DMS153 (cell line): ENCODE results near the gene P2RX6.
"Not testable (repeated sequence)": the region's sequence is repeated elsewhere in the genome, so short reads cannot be mapped to it uniquely, and the experiment has no call there.

ENCODE experiments used
- DNase-seq: peaks from one replicate; lab custom pipeline; 2025; lab: John Stamatoyannopoulos, UW

P2RX6 gene

DNA sequence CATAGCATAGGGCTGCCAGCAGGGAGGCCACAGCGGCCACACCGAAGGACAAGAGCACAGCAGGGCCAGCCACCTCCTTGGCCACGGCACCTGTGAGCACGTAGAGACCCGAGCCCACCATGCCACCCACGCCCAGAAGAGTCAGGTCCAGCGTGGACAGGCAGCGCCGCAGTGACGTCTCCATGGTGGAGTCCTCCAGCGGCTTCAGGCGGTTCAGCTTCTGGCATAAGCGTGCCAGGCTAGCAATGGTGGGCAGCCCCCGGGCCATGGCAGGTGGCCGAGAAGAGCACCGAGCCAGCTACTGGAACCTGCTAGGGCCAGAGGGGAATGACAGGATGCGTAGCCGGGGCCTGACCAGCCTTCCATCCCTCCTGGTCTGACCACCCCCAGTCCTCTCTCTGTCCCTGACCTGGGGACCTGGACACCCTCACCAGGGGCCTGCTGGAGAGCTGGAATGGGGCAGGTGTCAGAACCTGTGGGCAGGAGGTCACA, 16.6 kb downstream of the P2RX6 start:
- DNase-seq = no peak

- no peak for DNase-seq
Observed at GRCh38 chr22:21032037-21032867, 17.3 kb downstream of the P2RX6 start, which contains the start of gene SLC7A4. Gene SLC7A4, minus strand, starts transcription at chr22:21032561. Its CDS starts 749 bp downstream, at chr22:21031812.

DNA sequence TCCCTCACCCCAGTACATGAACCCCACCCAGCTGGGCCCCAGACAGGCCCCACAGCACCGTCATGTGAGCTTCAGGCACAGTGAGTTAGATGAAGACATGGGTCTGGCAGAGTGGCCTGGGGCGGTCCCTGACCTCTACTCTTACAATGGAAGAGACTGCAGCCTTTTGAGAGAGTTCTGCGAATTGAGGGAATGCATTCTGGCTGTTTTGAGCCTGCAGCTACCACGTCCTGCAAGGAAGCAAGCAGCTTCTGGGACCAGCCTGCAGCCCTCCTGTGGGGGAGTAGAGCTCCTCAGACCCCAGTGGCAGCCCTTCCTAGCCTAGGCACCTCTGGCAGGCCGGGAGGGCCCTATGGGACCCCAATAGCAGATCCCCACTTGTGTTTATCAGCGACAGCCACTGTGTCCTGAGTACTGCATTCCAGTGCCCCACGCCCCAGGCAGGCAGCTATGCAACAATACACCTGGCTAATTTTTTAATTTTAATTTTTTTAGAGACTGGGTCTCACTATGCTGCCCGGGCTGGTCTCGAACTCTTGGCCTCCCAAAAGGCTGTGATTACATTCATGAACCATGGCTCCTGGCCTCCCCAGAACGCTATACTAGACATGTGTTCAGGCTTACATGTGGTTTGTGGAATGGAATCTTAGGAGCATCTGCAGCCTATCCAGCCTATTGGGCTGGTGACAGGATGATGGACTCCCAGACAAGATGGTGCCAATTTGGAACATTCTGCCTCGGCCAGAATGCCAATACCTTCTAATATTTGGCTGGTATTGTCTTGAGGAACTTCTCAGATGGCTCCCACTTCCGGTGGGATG, 18.1 kb downstream of the P2RX6 start:
- no peak for DNase-seq

- DNase-seq = no peak
Observed at GRCh38 chr22:21033895-21034294, 18.9 kb downstream of the P2RX6 start.

DNA sequence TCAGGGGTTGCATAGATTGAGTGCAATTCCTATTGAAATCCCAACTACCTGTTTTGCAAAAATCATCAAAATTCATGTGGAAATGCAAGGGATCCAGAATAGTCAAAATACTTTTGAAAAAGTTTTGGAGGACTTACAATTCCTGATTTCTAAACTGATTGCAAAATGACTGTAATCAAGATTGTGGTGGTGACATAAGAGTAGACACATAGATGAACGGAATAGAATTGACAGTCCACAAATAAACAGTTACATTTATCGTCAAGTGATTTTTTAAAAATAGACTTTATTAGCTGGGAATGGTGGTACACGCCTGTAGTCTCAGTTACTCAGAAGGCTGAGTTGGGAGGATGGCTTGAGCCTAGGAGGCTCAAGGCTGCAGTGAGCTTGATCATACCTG, 20.0 kb downstream of the P2RX6 start:
- no peak for DNase-seq

DNA sequence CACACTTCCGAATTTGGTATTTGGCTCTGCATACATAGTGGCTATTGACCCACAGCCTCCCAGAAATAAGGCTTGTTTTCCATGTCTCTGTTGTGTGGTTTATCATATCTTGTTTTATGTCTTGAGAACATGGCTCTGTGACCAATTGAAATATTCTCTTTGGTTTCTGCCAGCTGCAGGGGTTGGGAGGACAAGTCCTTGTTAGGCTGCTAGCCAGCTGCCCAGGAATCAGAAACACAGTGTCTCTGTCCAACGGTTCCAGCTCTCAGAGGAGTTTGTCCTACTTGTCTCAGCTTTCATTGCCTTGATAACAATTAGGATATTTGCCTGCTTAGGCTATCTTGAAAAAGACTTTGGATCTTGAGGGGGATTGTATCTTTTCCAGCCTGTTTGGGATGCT, 23.4 kb downstream of the P2RX6 start:
- DNase-seq = no peak

DNA sequence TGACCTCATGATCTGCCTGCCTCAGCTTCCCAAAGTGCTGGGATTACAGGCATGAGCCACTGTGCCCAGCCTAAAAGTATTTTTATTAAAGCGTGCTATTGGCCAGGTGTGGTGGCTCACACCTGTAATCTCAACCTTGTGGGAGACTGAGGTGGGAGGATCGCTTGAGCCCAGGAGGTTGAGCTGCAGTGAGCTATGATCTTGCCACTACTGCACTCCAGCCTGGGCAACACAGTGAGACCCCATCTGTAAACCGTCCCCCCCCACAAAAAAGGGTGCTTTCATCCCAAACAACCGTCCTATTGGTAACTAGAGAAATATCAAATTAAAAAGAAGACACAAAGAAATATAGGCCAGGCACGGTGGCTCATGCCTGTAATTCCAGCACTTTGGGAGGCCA, 24.2 kb downstream of the P2RX6 start:
- not testable (repeated sequence) for DNase-seq

- no peak for DNase-seq
Observed at GRCh38 chr22:21041937-21042336, 27.0 kb downstream of the P2RX6 start.

DNA sequence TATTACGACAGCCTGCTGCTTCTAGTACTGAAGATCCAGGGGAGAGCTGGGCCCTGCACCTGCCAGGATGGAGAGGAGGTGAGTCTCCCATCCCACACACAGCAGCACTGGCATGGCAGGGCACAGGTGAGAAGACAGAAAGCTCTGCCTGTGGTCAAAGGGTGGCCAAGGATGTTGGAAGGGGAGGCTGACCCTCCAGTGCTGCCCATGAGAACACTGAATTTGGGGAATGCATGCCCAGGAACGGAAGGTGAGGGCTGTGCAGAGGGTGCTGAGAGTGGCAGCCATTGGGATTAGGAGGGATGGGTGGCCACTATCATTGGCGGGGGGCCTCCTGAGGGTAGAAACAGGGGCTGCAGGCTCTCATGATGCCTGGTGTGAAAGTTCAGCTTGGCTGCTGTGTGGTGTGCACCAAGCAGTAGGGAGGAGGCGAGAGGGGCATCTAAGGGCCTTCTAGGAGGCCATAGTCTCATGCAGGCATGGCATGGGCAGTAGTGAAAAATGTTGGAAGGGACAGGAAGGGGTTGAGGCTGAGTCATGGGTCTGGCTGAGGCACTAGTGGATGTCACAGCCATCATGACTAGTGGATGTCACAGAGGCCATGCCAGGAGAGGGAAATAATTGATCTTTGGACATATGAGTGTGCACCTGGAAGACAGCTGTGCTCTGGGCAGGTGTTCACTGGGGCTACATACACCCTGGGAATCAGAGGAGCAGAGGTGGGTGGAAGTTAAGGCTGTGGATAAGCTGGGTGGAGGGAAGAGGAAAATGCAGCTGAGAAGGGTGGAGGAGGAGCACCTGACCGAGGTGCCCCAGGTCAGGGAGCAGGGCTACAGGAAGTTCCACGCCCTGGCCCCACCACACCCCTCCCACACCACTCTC, 28.3 kb downstream of the P2RX6 start:
- DNase-seq = no peak

- no peak for DNase-seq
Observed at GRCh38 chr22:21043860-21044535, 29.0 kb downstream of the P2RX6 start.

- DNase-seq = peak; percentile 29
Observed at GRCh38 chr22:21044931-21045584, 30.1 kb downstream of the P2RX6 start.

DNA sequence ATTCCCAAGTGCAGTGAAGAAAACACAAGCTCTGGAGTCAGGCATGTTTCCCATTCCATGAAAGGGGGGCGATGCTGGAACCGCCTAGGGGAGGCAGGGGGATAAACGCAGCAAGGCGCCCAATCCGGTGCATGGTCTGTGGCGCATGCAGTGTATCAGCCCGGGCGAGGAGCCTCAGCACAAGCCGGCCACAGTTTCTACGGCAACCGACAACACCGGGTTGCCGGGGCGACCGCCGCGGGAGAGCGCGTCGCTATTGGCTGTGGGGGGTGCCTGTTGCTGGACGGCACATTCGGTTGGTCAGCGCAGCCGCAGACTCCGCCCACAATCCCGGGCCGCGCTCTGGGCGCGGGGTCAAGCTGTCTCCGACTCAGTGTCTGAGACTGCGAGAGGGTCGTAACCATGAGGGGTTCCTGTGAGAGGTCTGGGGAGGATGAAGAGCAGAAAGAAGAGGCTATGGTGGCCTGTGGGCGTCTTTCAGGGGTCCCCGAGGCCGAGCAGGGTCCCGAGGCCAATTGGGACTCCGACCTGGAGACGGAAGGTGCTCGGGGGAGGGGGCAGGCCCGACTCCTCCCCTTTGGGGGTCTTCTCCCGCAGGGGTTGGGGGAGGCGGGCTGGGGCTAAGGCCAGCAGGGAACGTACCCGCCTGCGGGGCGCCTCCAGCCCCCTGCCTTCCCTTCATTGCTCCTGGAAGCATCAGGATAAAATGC, 30.8 kb downstream of the P2RX6 start, which contains the start of gene LRRC74B:
TSS of gene LRRC74B (plus strand) at position 362 of the 710 bp plus-strand sequence. CDS start at position 403, 41 bp downstream.
- peak; percentile 86 for DNase-seq

DNA sequence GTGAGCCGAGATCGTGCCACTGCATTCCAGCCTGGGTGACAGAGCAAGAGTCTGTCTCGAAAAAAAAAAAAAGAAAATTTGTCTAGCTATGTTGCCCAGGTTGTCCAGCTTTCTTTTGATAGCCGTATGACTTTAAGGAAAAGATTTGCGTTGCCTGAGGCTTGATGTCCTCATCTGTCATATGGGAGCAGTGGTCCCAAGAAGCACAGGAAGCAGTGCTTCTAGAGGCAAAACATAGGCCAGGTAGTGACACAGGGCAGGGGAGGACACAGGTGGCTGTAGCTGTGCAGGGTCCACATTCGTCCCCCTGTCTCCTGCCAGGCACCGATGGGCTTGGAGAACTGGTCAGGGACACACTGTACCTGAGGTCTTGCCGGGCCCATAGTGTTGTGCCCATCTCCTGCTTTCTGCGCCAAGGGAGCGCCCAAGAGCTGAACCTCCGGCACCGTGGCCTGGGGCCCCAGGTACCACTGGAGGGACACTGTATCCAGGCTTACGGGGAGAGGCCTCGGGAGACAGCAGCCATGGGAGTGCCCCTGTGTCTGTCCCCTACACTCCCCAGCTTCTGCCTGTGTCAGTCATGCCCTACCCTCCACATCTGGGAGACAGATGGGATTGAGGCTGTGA, 32.2 kb downstream of the P2RX6 start:
- no peak for DNase-seq

GRCh38 chr22:21047730-21048129, 32.8 kb downstream of the P2RX6 start:
- DNase-seq = peak; percentile 78

DNA sequence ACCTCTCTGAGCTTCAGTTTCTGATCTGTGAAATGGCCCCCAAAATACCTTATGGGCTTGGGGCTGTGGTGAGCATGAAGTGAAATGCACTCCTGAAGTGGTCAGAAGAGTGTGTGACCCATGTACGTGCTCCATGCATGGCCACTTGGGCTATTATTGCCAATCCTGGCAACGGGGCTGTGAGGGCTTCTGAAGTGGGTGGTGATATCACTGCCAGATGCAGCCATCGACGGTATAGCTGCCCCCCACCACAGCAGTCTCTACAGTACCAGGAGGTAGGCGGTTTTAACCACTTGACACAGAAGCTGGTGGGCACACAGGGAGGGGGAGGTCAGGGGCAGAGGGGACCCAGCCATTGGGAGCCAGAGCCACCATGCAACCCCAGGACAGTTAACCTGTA, 33.5 kb downstream of the P2RX6 start:
- not testable (repeated sequence) for DNase-seq

DNA sequence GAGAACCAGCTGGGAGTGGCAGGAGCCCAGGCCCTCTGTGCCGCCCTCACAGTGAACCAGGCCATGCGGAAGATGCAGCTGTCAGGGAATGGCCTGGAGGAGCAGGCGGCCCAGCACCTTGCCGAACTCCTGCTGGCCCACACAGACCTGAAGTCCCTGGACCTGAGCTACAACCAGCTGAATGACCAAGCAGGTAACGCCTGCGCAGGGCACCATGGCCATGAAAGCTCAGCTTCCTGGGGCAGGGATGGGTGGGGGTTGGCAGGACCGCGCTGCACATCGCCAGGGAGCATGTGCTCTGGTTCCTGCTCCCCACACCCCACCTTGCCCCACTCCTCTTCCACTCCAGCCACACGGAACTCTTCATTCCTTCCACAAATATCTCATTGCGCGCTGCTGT, 34.0 kb downstream of the P2RX6 start:
- not testable (repeated sequence) for DNase-seq

DNA sequence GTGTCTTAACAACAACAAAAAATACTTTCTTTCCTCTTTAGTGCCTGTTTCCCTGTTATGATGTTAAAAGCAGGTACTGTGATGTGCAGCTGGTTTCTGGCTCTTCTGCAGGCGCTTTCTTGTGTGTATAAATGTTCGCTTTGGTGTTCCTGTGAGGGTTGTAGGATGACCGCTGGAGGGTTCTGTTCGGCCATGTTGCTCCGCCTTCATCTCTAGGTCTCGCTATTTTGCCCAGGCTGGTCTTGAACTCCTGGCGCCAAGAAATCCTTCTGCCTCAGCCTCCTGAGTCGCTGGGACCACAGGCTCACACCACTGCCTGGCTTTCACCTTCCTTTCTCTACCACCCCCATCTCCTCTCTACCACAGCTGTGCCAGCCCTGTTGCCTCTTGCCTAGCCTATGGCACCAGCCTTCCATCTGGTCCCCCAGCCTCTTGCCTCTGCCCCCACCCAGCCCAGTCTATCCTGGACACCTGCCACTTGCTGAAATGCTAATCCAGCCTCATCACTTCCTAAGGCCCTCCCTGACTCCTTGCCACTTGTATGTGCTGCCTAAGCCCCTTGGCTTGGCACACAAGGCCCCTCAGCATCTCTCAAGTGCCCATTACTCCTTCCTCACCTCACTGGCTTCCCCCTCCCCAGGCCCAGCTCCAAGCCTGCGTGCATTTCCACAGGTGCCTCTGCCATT, 36.3 kb downstream of the P2RX6 start:
- DNase-seq = no peak

GRCh38 chr22:21051831-21052400, 37.0 kb downstream of the P2RX6 start:
- no peak for DNase-seq
